NT2/D1 (cell line): ENCODE results near the gene TMEM63C.
"Not testable (repeated sequence)": the region's sequence is repeated elsewhere in the genome, so short reads cannot be mapped to it uniquely, and the experiment has no call there.

Experiments
- DNase-seq: peaks from one replicate; pipeline ENCODE4 v3.0.0-alpha.2; 2011; ENCODE audit warnings: low read depth, low spot score
- H3K27me3 ChIP-seq: 2 replicates; pipeline ENCODE4 v1.6.0; 2011; ENCODE audit warnings: mild to moderate bottlenecking; ENCODE audit not compliant: insufficient read length, insufficient read depth
- H3K36me3 ChIP-seq: 2 replicates; pipeline ENCODE4 v1.6.1; 2011; ENCODE audit warnings: mild to moderate bottlenecking, low read length, mixed read lengths; ENCODE audit not compliant: insufficient read depth, insufficient read length
- H3K4me1 ChIP-seq: 2 replicates; pipeline ENCODE4 v1.5.1; 2011; ENCODE audit not compliant: insufficient read depth, insufficient read length
- H3K4me3 ChIP-seq: 2 replicates; pipeline ENCODE4 v1.5.1; 2011; ENCODE audit warnings: low read depth; ENCODE audit not compliant: insufficient read length
- H3K9ac ChIP-seq: 2 replicates; pipeline ENCODE4 v1.6.0; 2011; ENCODE audit warnings: low read depth; ENCODE audit not compliant: insufficient read length
- H3K9me3 ChIP-seq: 2 replicates; pipeline ENCODE4 v1.5.1; 2011; ENCODE audit warnings: mild to moderate bottlenecking, low read length; ENCODE audit not compliant: insufficient read depth
- SUZ12 ChIP-seq: IDR thresholded peaks from 2 replicates; pipeline ENCODE4 v1.6.1; 2011; ENCODE audit not compliant: insufficient read length, insufficient read depth; ENCODE audit errors: extremely low read depth
- YY1 ChIP-seq: IDR thresholded peaks from 2 replicates; pipeline ENCODE4 v1.6.1; 2011; ENCODE audit not compliant: insufficient read length, insufficient read depth
- ZNF274 ChIP-seq: IDR thresholded peaks from 2 replicates; pipeline ENCODE4 v1.6.1; 2011; ENCODE audit warnings: mild to moderate bottlenecking, low read depth, low read length

TMEM63C gene

DNA sequence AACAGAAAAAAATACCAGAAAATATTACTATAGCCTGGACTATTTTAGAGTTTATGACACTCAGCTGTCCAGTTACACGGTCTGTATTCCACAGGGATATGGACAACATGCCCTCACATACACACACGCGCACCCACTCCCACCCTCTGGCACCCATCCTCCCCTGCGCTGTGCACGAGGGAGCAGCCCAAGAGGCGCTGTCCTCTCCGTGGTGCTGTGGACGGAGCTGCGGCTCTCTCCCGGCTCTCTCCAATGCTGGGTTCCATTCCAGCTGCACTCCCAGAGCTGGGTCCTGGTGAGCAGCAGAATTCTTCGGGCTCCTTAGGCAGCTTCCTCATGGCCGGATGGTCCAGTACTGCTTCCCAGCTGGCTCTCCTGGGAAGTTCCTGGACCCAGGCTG is 95.4 kb downstream of the TMEM63C start:
- DNase-seq = no peak
- TF ChIP-seq YY1 (no peak), SUZ12 (no peak), ZNF274 (no peak)
- peaks cover 43% of the 10 kb centered on the region for H3K36me3 ChIP-seq
- peaks cover 14% of the 10 kb centered on the region for H3K27me3 ChIP-seq
- no peaks in the 10 kb centered on the region for H3K4me1 ChIP-seq
- H3K4me3 ChIP-seq = no peak overlapping the region
- H3K9me3 ChIP-seq = no peaks in the 10 kb centered on the region
- no peak overlapping the region for H3K9ac ChIP-seq

DNA sequence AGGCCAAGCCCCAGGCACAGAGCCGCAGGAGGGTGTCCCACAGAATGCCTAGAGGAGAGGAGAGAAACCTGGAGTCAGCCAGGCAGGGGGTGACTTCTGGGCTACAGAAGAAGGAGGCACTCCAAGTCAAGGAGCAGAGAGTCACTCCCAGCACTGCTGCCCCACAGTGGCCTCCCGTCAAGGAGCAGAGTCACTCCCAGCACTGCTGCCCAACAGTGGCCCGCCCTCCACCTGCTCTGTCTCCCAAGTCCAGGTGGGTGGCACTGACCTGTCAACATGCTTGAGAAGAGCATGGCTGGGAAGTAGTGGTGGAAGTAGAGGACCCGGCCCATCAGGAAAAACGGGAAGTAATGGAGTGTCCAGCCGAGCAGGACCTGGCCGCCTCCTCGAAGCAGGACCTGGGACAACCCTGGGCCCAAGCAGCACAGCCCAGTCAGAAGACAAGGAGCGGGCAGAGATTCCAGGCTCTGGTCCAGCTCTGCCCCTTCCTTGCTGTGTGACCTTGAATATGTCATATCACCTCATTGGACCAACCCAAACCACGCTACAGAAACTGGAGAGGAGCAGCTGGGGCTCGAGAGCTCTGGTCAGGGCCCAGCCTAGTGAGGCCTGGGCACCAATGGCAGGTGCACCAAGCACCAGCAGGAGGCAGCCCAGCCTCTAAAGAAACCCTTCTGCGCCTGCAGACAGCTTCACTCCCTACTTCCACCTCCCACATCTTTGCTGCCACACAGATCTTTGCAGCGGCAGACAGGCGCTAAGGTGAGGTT is 97.0 kb downstream of the TMEM63C start:
- Histone ChIP-seq H3K36me3 (peaks cover 54% of the 10 kb centered on the region), H3K4me1 (no peaks in the 10 kb centered on the region)
- TF ChIP-seq ZNF274 (no peak), SUZ12 (no peak), YY1 (no peak)

DNA sequence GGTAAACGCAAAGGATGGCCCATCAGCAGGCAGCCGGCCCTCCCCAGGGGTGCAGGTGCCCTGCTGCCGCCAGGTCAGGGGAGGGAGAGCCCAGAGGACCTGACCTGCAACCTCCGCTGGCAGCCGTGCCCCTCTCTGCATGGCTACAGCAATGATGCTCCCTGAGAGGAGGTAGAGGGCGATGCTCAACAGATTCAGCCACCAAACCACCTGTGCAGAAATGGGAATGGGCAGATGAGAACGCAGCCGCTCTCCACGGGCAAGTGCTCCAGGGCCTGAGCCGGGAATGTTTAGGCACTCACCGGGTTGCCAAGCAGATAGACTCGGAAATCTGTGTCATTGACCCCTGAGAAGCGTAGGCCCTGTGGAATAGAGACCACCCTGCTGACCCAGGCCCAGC is 98.1 kb downstream of the TMEM63C start:
- DNase-seq = no peak

More for the DNA sequence above, 97.0 kb downstream of the TMEM63C start:
- Histone ChIP-seq H3K27me3 (no peaks in the 10 kb centered on the region), H3K9me3 (no peaks in the 10 kb centered on the region), H3K9ac (no peak overlapping the region), H3K4me3 (no peak overlapping the region)
- DNase-seq = no peak

DNA sequence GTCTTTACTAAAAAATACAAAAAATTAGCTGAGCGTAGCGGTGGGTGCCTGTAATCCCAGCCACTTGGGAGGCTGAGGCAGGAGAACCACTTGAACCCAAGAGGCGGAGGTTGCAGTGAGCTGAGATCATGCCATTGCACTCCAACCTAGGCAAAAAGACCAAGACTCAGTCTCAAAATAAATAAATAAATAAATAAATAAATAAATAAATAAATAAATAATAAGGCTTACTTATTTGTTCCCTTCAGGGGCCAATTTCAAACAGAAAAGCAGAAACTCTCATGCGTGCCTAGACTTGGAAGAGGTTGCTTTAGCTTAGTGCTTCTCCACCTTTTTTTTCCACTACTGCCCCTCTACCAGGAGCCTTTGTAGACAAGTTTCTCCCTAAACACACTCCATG is 99.3 kb downstream of the TMEM63C start:
- H3K4me1 ChIP-seq, DNase-seq, H3K9ac ChIP-seq, H3K4me3 ChIP-seq, H3K27me3 ChIP-seq, H3K9me3 ChIP-seq: not testable (repeated sequence)
- peaks cover 74% of the 10 kb centered on the region for H3K36me3 ChIP-seq

More for the DNA sequence above, 98.1 kb downstream of the TMEM63C start:
- Histone ChIP-seq H3K4me1 (no peaks in the 10 kb centered on the region), H3K4me3 (no peak overlapping the region), H3K27me3 (no peaks in the 10 kb centered on the region), H3K9ac (no peak overlapping the region), H3K9me3 (no peaks in the 10 kb centered on the region), H3K36me3 (peaks cover 64% of the 10 kb centered on the region)
- TF ChIP-seq ZNF274 (no peak), SUZ12 (no peak), YY1 (no peak)

DNA sequence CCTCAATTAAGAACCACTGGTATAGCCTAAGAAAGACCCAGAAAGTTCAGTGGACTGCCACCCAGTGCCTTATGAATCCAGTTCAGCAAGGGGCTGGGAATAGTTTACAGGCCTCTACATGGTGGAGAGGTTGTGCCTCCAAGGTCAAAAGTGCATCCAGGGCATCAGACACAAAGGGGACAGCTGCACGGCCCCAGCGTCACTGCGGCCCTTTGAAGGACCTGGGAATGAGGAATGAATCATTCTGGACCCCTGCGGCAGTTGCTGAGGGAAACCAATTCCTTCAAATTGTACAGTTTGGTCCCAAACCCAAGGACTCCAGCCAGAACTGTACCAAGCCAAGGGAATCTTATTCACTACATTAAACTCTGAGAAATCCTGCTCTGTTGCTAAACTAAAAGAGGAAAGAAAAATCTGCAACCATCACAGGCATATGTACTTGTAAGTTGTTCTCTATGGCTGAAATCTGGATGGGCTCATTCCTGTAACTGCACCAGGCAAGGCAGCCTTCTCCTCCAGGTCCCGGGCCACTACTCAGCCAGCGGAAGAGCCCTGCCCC is 100.3 kb downstream of the TMEM63C start:
- H3K9me3 ChIP-seq = no peaks in the 10 kb centered on the region
- H3K4me1 ChIP-seq = no peaks in the 10 kb centered on the region
- H3K4me3 ChIP-seq = no peak overlapping the region
- no peak overlapping the region for H3K9ac ChIP-seq
- no peaks in the 10 kb centered on the region for H3K27me3 ChIP-seq
- TF ChIP-seq SUZ12 = no peak
- no peak for DNase-seq
- peaks cover 74% of the 10 kb centered on the region for H3K36me3 ChIP-seq

DNA sequence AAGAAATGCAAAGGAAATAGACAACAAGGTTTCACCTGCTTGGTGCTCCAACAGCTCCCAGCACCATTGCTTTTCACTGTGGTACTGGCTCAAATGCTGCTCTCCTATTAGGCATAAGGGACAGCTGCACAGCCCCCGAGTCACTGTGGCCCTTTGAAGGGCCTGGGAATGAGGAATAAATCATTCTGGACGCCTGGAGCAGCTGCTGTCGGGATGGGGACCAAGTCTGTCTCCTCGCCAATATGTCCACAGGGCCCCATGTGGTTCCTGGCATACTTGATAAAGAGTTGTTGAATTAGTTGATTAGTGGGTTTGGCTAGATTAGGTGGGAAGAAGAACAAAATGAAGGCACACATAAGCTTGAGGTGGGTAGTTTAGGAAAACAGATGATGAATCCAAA is 102.5 kb downstream of the TMEM63C start:
- Histone ChIP-seq H3K4me3 (no peak overlapping the region), H3K9ac (no peak overlapping the region), H3K27me3 (no peaks in the 10 kb centered on the region), H3K9me3 (no peaks in the 10 kb centered on the region), H3K4me1 (no peaks in the 10 kb centered on the region), H3K36me3 (peaks cover 70% of the 10 kb centered on the region)
- DNase-seq = no peak
- TF ChIP-seq SUZ12 (no peak), YY1 (no peak)

DNA sequence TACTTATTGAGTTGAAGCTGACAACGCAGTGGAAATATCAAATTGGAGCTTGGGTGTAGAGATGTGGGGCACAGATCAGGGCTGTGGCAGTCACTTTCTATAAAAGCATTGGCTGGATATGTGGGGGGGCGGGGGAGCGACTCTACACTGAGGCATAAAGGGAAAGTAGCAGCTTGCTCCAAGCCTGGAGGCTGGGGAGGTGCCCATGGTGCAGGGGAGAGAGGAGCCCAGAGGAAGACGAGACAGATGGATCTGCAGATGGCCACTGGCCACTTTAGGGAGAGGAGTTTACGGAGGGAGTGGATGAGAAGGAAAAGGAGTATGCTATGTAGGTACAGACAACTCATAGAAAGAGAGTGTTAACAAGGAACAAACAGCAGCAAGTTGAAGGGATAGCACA is 102.9 kb downstream of the TMEM63C start:
- no peaks in the 10 kb centered on the region for H3K27me3 ChIP-seq
- H3K4me1 ChIP-seq = no peaks in the 10 kb centered on the region
- DNase-seq = no peak
- no peak overlapping the region for H3K9ac ChIP-seq
- no peak overlapping the region for H3K4me3 ChIP-seq
- H3K9me3 ChIP-seq = no peaks in the 10 kb centered on the region
- H3K36me3 ChIP-seq = peaks cover 66% of the 10 kb centered on the region
- no peak for TF ChIP-seq ZNF274
- no peak for TF ChIP-seq SUZ12
- no peak for TF ChIP-seq YY1

DNA sequence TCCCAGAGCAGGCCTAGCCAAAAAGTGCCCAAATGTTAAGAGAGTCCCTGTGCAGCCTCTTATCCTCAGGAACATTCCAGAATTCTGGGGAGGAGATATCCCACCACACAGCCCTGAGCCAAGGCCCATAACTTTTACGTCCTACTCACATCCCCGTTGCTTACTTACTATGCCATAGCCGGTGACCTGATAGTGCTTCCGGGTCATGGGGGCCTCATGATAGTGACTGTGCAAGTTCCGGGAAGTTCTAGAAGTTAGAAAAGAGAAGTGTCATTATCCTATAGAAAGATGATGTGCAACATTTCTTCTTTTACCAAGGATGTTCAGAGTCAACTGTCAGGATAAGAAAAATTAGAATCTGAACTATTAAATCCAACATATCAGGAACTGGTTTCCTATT is 105.0 kb downstream of the TMEM63C start:
- Histone ChIP-seq H3K36me3 (peaks cover 56% of the 10 kb centered on the region), H3K27me3 (no peaks in the 10 kb centered on the region), H3K9me3 (no peaks in the 10 kb centered on the region), H3K4me3 (no peak overlapping the region), H3K9ac (no peak overlapping the region), H3K4me1 (no peaks in the 10 kb centered on the region)
- TF ChIP-seq SUZ12 (no peak), YY1 (no peak), ZNF274 (no peak)
- no peak for DNase-seq
